ENCODE measurements around the gene GGTLC1. TPM values are rescaled to one million over a fixed set of nuclear protein-coding genes. Genes with fewer than 3 reads are reported as not detected.
"Not testable (repeated sequence)": the region's sequence is repeated elsewhere in the genome, so short reads cannot be mapped to it uniquely, and the experiment has no call there.

Gene GGTLC1
- total RNA-seq, 4 donors from 2014 or later: not detected

- Histone ChIP-seq H3K27me3 (peaks cover 0 to 5% (median 0%) of the 10 kb centered on the region in 4 donors), H3K4me1 (no peaks in the 10 kb centered on the region), H3K9me3 (no peaks in the 10 kb centered on the region), H3K4me3 (no peak overlapping the region), H3K27ac (replicated peaks in 1 of 4) (no peak overlapping the region), H3K36me3 (no peaks in the 10 kb centered on the region)
- WGBS: 43% methylated on average over 11 of the region's 11 CpGs
- TF ChIP-seq CTCF (IDR thresholded peaks at IDR 0.05): peak; percentile 69 to 81 (median 77)
- no peak for TF ChIP-seq POLR2A (IDR thresholded peaks at IDR 0.05; ENCODE audit: low read depth)
- intact Hi-C loops (cut with DNase I): loop anchor here (5.0 to 10.0 kb wide), 3 partner anchors 59 to 191 kb away; no protein-coding TSS in a partner anchor
- DNase-seq (ENCODE audit: extremely low spot score): no peak
Measured at GRCh38 chr20:23995905-23996666, 7.5 kb upstream of the GGTLC1 start.

- intact Hi-C loops (cut with DNase I): loop anchor here (5.0 to 10.0 kb wide), 3 partner anchors 58 to 190 kb away; no protein-coding TSS in a partner anchor
Measured at GRCh38 chr20:23995291-23995690, 6.7 kb upstream of the GGTLC1 start.

GRCh38 chr20:23994001-23994633 is 5.5 kb upstream of the GGTLC1 start:
- not testable (repeated sequence) for H3K27me3 ChIP-seq; H3K4me1 ChIP-seq; H3K9me3 ChIP-seq; H3K36me3 ChIP-seq; H3K27ac ChIP-seq (replicated peaks in 1 of 4); H3K4me3 ChIP-seq; DNase-seq (ENCODE audit: extremely low spot score)
- WGBS: 69% methylated on average over 6 of the region's 14 CpGs
- intact Hi-C loops (cut with DNase I): loop anchor here (10.0 kb wide), 1 partner anchor 189 kb away; no protein-coding TSS in a partner anchor

More at GRCh38 chr20:23995291-23995690, 6.7 kb upstream of the GGTLC1 start:
- WGBS: 73% methylated on average over 5 of the region's 6 CpGs
- not testable (repeated sequence) for H3K36me3 ChIP-seq; H3K27ac ChIP-seq (replicated peaks in 1 of 4); DNase-seq (ENCODE audit: extremely low spot score); H3K4me1 ChIP-seq; H3K27me3 ChIP-seq; H3K9me3 ChIP-seq; H3K4me3 ChIP-seq

GRCh38 chr20:23993440-23993839 is 4.9 kb upstream of the GGTLC1 start:
- H3K27ac ChIP-seq (replicated peaks in 1 of 4); H3K4me1 ChIP-seq; H3K9me3 ChIP-seq; H3K4me3 ChIP-seq; DNase-seq (ENCODE audit: extremely low spot score); H3K27me3 ChIP-seq; H3K36me3 ChIP-seq: not testable (repeated sequence)
- no CpG with 5 or more reads among the region's 12 CpGs for WGBS
- intact Hi-C loops (cut with DNase I): loop anchor here (10.0 kb wide), 1 partner anchor 189 kb away; no protein-coding TSS in a partner anchor

- intact Hi-C loops (cut with DNase I): loop anchor here (10.0 kb wide), 1 partner anchor 185 kb away; no protein-coding TSS in a partner anchor
- 91% methylated on average over 10 of the region's 12 CpGs for whole genome bisulfite sequencing
Measured at GRCh38 chr20:23990296-23990695, 1.7 kb upstream of the GGTLC1 start.

GRCh38 chr20:23988966-23989365 is 387 bp upstream of the GGTLC1 start:
- intact Hi-C loops (cut with DNase I); H3K27me3 ChIP-seq; H3K27ac ChIP-seq (replicated peaks in 1 of 4); H3K4me1 ChIP-seq; H3K4me3 ChIP-seq; H3K9me3 ChIP-seq; DNase-seq (ENCODE audit: extremely low spot score); H3K36me3 ChIP-seq: not testable (repeated sequence)
- WGBS: 100% methylated on average over 4 of the region's 9 CpGs

More at GRCh38 chr20:23990296-23990695, 1.7 kb upstream of the GGTLC1 start:
- H3K4me1 ChIP-seq; H3K27me3 ChIP-seq; H3K36me3 ChIP-seq; H3K9me3 ChIP-seq; H3K27ac ChIP-seq (replicated peaks in 1 of 4); H3K4me3 ChIP-seq; DNase-seq (ENCODE audit: extremely low spot score): not testable (repeated sequence)

GRCh38 chr20:23986716-23987115 is 1.9 kb downstream of the GGTLC1 start:
- 88% methylated on average over 3 of the region's 3 CpGs for WGBS
- H3K4me3 ChIP-seq; H3K27me3 ChIP-seq; H3K36me3 ChIP-seq; H3K9me3 ChIP-seq; H3K4me1 ChIP-seq; H3K27ac ChIP-seq (replicated peaks in 1 of 4); DNase-seq (ENCODE audit: extremely low spot score); intact Hi-C loops (cut with DNase I): not testable (repeated sequence)

GRCh38 chr20:23986310-23986709 is 2.3 kb downstream of the GGTLC1 start:
- H3K27me3 ChIP-seq; intact Hi-C loops (cut with DNase I): not testable (repeated sequence)

GRCh38 chr20:23985790-23986225 is 2.8 kb downstream of the GGTLC1 start:
- H3K27ac ChIP-seq (replicated peaks in 1 of 4); H3K36me3 ChIP-seq; H3K9me3 ChIP-seq; H3K4me3 ChIP-seq; DNase-seq (ENCODE audit: extremely low spot score); H3K27me3 ChIP-seq; H3K4me1 ChIP-seq; intact Hi-C loops (cut with DNase I): not testable (repeated sequence)
- WGBS: no CpG with 5 or more reads among the region's 17 CpGs

More at GRCh38 chr20:23986310-23986709, 2.3 kb downstream of the GGTLC1 start:
- not testable (repeated sequence) for H3K27ac ChIP-seq (replicated peaks in 1 of 4); DNase-seq (ENCODE audit: extremely low spot score); H3K4me3 ChIP-seq; H3K9me3 ChIP-seq; H3K4me1 ChIP-seq; H3K36me3 ChIP-seq
- 93% methylated on average over 3 of the region's 14 CpGs for WGBS

- intact Hi-C loops (cut with DNase I); H3K4me3 ChIP-seq; H3K36me3 ChIP-seq; H3K4me1 ChIP-seq; H3K9me3 ChIP-seq; H3K27me3 ChIP-seq; H3K27ac ChIP-seq (replicated peaks in 1 of 4): not testable (repeated sequence)
- peak; percentile 21 for DNase-seq (ENCODE audit: extremely low spot score)
- WGBS: 87% methylated on average over 7 of the region's 15 CpGs
Measured at GRCh38 chr20:23985066-23985789, 3.4 kb downstream of the GGTLC1 start.

- H3K36me3 ChIP-seq; H3K27me3 ChIP-seq; H3K27ac ChIP-seq (replicated peaks in 1 of 4); H3K4me1 ChIP-seq; DNase-seq (ENCODE audit: extremely low spot score); H3K4me3 ChIP-seq; H3K9me3 ChIP-seq: not testable (repeated sequence)
- 0% methylated on average over 1 of the region's 12 CpGs for WGBS
- intact Hi-C loops (cut with DNase I): loop anchor here (5.0 kb wide), 1 partner anchor 47 kb away; no protein-coding TSS in a partner anchor
Measured at GRCh38 chr20:23984476-23985023, 4.0 kb downstream of the GGTLC1 start.
